GM19351 (cell line): ENCODE measurements around the gene RYR2.

Source experiments
- ATAC-seq: cut with Tn5 transposase; IDR thresholded peaks from one replicate; pipeline ENCODE4 v1.9.1; 2021; ENCODE audit warnings: mild to moderate bottlenecking, moderate library complexity; ENCODE audit not compliant: unreplicated experiment

RYR2 gene

DNA sequence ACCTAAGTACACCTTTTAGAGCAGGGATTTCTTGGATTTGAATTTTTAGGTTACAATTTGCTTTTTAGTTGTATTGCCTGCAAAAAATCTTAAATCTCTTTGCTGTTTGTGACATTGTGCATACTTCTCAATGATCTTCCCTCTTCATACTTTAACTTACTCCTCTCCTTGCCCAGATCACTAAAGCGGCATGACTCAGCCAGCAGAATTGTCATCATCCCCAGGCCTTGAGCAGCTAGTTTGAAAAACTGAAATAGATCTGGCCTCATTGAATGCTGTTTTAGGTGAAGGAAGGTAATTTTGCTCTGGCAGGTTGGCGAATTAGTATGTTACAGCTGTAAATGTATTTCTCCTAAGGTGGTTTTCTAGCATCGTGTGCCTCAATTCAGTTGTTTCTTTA, 145.9 kb downstream of the RYR2 start:
- no peak for ATAC-seq

DNA sequence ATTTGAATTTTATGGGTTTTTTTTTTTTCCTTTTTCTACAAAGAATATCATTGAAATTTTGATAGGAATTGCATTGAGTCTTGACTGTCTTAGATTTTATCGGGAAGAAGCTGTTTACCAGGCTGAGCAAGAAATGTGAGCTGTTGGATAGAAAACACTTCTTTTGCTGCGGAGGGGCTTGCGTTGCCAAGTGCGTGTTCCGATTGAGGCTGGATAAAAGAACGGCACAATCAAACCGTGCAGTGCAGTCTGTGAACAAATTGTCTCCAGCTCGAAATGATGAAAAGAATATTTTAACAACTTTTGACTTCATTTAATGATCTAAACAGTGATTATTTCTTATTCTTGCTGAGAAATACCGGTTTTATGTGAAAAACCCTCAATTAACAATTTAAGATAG, 149.4 kb downstream of the RYR2 start:
- no peak for ATAC-seq

DNA sequence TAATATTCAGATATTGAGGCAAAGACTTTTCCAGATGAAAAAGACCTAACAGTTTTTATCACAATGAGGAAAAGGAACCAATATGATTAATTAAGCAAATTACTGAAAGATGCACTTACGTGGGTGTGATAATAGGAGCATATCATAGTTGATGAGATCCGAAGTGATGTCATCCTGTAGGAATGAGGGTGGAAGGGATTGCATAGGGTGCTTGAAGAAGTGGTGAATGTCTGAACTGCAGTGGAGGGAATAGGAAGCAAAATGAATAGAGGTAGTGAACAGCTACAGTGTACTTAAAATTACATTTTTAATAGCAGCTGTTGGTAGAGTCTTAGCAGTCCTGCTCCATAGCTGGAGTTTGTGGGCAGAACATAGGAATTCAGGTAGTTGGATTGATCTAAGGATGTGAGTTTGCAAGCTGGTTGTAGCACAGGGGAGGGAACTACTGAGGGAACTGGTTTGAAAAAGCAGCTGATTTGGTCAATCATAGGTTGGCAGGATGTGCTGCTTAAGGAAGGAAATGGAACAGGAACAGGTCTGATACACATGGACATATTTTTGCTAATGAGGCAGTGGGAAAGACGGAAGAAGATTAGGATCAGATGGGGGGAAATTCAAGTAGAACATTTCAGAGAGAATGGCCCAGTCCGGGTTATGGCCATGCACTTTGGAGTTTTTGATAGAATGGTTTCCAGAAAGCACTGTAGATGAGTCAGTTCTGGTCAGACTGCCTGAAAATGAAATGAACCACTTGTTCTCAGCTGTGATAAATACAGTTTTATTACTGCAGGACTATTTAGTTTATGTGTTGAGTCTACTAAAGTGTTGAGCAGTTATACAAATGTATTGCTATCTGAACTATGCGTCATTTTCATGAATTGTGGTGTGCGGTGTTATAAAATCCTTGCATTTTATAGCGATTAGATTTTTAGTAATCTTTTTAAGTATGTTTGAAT, 155.8 kb downstream of the RYR2 start:
- ATAC-seq: no peak

GRCh38 chr1:237199026-237199425, 157.0 kb downstream of the RYR2 start:
- ATAC-seq: no peak

GRCh38 chr1:237201155-237201554, 159.2 kb downstream of the RYR2 start:
- ATAC-seq: no peak

DNA sequence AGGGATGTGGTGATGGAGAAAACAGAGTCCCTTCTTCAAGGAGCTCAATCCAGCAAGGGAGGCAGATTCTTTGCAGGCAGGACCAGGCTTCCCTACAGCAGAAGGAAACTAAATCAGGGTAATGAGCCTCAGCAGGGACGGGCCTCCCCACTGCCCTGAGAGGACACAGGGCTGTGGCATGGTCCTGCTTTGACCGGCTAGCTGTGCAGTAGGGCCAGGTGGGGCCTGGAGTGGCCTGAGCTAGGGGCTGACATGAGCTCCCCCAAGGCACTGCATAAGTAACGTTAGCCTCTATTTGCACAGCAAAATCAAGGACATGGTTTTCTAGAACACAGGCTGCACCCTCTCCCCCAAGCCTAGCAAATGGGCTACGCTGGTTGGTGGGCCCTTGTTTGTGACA, 162.9 kb downstream of the RYR2 start:
- no peak for ATAC-seq

GRCh38 chr1:237205400-237206064, 163.5 kb downstream of the RYR2 start:
- no peak for ATAC-seq

DNA sequence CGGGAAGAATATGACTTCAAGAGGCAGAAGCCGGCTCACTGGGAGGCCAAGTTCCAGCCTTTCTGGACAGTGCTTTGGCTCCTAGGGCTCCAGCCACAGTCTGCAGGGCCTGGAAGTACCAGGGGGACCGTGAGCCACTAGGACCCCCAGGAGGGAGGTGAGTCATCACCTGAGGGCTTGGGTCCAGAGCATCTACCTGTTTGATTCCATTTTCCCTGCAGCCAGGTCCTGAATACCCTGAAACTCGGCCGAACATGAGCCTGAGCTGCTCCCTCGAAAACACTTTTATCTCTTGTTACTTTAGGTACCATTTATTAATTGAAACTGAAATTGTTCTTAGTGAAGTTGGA, 164.1 kb downstream of the RYR2 start:
- no peak for ATAC-seq

GRCh38 chr1:237211031-237211430, 169.0 kb downstream of the RYR2 start:
- ATAC-seq: no peak

DNA sequence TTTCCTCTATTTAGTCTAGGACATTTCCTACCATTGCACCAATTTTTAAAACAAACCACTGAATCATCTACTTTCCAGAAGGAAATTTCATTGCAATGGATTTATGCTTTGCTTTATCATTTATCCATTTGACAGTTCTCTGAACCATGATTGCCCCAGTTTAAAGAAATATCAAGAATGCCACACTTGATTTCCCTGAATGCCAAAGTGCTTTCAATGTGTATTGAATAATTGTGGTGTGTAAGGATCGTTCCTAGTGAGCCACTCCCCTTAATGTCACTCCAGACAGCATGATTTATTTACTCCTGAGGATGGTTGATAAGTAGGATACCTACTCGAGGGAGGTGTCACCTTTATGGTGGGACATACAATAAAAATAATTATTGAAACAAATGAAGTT, 169.6 kb downstream of the RYR2 start:
- ATAC-seq: no peak

DNA sequence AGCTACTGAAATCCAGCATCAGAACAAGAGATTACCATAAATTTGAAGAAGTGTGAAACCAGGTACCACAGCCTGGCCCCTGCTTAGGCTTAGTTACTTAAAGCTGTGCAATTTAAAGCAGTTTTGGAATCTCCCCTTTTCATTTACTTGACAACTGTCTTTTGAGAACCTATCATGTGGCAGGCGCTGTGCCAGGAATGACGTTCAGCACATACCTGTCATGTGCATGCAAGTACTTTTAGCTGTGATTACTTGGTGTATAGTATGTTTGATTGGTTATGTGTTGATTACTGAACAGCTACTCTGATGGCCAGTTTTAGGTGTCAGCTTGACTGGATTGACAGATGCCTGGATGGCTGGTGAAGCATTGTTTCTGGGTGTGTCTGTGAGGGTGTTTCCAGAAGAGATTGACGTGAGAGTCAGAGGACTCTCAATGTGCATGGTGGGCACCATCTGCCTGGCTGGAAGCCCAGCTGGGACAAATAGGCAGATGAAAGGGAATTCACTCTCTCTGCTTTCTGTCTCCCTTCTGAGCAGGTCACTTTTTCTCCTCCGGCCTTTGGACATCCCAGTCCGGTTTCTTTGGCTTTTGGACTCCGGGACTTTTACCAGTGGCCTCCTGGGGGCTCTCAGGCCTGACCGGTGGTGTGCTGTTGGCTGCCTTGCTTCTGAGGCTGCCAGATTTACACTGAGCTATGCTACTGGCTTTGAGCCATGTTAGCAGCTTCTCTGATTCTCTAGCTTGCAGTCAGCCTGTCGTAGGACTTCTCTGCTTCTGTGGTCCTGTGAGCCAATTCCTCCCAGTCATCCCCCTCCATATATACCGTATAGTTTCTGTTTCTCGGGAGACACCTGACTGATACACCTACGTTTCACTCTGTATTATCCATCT, 178.0 kb downstream of the RYR2 start:
- no peak for ATAC-seq

DNA sequence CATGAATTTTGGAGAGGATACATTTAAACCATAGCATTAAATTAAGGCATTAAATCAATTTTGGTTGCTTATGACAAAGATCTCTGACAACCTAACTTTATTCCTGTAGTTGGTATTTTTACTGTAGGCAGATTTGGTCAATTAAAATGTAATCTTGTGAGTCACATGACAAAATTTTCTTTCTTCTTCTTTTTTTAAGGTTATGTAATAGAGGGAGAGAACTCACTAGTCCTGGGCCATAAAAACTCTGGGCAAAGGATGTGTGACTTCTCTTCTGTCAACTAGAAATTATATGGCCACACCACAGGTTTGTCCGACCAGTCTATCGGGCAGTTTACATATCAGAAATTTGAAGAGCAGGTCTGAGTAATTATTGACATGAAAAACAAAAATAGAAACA, 181.4 kb downstream of the RYR2 start:
- ATAC-seq: no peak

DNA sequence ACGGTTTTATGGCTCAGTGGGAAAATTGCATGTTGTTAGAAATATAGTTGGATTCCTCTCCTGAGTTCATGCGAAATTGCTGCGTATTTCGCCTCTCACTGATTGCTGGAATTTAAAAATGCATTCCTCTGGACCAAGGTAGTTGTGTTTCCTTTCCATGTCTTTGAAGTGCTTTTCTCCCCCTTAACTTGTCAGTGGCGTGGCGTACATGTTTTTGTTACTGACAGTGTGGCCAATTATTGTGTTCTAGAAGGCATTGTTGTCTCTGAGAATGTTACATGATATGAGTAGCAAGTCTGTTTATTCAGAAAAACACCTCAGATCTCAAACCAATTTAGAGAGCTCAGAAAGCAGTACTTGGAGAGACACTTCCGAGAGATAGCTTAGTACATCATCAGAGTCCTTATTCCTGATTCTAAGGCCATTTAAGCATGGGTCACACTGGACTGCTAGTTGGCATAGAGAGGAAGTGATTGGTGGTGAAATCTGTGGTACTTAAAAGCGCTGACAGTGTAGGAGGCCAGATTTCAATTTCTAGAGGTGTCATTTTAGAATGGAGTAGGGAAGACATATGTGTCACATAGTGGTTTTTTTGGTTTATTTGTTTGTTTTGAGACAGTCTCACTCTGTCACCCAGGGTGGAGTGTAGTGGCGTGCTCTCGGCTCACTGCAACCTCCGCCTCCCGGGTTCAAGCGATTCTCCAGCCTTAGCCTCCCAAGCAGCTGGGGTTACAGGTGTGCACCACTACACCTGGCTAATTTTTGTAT, 184.4 kb downstream of the RYR2 start:
- ATAC-seq: no peak

GRCh38 chr1:237227476-237227875, 185.5 kb downstream of the RYR2 start:
- ATAC-seq: no peak

DNA sequence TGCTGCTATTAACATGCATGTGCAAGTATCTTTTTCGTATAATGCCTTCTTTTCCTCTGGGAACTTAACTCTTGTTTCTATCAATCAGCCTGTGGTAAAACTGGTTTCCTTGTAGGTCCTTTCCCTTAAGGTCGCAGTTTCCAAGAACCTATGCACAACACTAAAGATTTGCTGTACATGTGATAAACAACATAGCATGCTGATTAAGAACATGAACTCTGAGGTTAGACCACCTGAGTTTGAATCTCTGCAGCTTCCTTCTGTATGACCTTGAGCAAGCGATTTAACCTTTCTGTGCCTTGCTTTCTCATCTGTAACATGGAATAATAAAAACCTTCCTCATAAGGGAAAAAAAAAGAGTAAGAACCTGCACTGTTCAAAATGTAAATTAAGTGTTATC, 186.4 kb downstream of the RYR2 start:
- ATAC-seq: no peak

DNA sequence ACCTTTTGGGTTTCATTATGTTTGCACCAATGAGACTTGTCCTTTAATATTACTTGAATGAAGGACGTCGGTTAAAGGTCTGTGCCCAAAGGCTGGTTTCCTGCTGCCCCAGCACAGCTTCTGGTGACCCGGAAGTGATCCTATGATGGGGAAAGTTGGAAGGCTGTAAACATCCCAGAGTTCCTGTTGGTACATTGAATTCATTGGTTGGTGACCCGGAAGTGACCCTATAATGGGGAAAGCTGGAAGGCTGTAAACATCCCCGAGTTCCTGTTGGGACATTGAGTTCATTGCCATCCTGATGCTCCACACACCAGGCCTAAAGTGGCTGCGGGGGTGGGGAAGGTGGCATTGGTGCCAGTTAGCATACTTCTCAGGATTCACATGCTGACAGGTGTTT, 187.3 kb downstream of the RYR2 start:
- ATAC-seq: no peak

DNA sequence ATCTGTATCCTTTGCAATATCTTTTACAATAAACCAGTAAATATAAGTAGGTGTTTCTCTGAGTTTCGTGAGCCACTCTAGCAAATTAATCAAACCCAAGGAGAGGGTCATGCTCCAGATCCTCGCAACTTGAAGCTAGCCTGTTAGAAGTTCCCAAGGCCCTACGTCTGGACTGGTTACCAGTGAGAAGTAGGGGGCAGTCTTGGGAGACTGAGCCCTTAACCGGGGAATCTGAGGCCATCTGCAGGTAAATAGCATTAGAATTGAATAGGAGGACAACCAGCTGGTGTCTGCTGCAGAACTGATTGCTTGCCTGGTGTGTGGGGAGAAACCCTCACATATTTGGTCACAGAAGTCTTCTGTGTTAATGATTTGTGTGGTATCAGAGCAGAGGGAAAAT, 190.5 kb downstream of the RYR2 start:
- no peak for ATAC-seq

- ATAC-seq: no peak
Measured at GRCh38 chr1:237235091-237235490, 193.1 kb downstream of the RYR2 start.

- ATAC-seq: no peak
Measured at GRCh38 chr1:237237721-237238120, 195.7 kb downstream of the RYR2 start.

GRCh38 chr1:237239248-237239647, 197.3 kb downstream of the RYR2 start:
- ATAC-seq: no peak

DNA sequence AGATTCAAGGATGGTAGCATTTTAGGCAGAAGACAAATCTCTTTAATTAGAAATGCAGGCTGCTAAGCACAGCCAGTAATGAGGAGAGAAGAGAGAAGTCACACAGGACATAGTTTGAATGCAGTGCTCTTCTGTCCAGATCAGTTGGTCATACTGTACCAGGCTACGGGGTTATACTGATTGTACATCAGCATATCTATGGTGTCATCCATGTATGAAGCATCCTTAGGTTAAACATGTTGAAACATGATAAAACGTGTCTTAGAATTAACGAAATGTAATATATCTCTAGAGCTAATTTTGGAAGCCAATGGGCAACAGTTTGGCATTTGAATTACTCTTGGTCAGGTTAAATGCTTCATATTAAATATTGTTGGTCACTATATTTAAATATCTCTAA, 199.1 kb downstream of the RYR2 start:
- ATAC-seq: no peak
